ENCODE data around the gene NAA40.

The NAA40 gene

GRCh38 chr11:63913866-63914830 is 24.7 kb upstream of the NAA40 start:
- no peak for DNase-seq (ENCODE audit: low read depth, low spot score)

DNA sequence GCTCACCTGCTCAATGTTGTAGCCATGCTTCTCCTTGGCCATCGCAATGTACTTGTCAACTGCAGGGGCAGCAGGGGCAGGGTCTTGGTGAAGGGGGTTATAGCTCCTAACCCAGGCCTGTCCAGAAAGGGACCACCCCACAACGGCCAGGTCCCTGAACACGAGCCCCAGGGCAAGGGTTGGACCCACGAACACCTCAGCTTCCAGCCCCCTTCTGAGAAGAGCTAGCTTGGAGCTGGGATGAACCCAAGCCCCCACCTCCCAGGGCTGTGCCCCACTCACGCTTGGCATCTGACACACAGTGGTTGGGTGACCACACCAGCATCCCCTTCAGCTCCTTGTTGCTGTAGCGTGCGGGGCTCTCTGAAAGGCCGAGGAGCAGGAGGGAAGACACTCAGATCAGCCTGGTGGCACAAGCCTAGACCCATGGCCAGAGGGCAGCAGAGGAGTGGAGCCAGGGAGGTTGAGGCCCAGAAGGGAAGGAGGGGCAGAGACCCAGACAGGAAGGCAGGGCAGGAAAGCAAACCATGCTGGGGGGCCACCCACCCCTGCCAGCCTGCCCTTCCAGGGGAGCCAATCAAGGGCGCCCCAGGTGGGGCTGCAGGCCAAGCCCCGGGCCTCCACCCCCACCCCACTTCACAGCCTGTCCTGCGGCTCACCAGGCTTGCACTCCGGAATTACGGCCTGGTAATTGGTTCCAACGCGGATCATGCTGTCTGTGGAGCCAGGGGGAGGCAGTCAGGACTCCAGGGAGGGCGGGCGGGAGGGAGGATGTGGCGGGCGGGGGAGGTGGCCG is 23.7 kb upstream of the NAA40 start:
- DNase-seq (ENCODE audit: low read depth, low spot score) = no peak

DNA sequence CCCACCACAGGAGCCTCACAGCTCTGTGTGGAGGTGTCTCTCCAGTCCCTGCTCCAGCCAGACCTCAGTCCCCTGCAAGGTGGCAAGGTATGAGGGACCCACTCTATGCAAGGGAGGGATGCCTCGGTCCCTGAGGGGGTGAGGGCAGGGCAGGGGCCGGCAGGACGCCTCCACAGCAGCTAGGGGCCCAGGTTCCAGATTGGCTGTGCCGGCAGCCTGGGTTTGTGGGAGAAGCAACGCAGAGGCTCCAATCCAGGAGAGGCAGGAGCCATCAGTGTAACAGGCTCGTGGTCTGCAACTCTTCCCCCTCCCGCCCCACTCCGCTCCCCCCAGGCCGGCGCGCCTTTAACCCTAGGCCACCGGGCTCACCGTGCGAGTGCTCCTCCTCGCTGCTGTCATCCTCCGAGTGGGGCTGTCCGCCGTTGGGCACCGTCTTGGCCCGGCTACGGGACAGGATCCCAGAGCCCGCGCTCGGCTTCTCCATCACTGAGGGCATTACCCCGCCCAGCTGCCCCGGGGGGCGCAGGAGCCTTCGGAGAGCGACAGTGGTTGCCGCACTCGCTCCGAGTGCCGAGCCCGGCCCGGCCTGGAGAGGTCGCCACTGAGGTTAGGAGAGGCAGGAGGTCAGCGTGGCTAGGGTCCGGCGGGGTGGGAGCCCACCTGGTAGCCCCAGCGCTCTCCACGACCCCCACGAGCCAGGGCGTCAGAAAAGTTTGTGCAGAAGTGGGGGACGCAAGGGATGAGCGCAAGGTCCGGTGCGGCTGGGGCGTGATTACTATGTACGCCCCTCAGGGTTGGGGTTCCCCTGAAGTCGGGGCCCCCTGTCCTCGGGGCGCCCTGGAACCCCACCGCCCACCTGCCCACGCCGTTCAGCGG is 22.6 kb upstream of the NAA40 start:
- DNase-seq (ENCODE audit: low read depth, low spot score) = peak; percentile 95

GRCh38 chr11:63916837-63917691 is 21.7 kb upstream of the NAA40 start, which contains the start of gene RCOR2:
TSS of gene RCOR2 (minus strand) at chr11:63917164. CDS start at chr11:63916456, 708 bp downstream.
- peak; percentile 86 for DNase-seq (ENCODE audit: low read depth, low spot score)

DNA sequence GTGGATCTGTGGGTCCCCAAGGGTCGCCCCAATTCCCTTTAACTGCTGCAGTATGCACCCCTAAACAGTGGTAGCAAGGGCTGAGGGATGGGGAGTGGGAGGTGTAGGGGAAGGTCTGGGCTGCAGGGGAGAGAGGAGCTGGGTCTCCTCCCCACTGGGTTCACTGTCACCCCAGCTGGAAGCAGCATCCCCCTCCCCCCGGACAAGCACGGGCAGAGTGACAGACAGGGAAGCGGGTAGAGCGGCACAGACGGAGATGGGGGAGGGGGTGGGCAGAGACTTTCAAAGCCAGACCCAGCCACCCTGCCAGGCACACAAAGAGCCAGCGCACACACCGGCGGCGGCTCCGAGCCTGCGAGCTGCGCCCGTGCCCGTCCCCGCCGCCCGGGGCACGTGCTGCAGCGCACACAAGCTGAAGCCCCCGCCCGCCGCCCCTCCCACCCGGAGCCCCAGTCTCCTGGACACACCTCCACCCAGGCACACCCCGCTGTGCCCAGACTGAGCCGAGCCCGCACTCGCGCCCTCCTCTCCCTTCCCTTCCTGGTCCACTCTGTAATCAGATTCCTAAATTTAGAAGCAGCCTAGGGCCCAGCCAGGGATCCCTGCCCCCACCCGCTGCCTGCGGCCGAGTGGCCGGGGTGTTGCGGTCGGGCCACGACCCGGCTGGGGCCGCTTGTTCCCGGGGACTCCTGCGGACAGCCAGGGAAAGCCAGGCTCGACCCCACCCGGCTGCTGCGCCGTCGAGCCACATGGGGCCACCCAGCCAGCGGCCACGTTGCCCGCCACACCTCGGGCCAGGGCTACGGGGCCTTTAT is 20.9 kb upstream of the NAA40 start:
- peak; percentile 91 for DNase-seq (ENCODE audit: low read depth, low spot score)

DNA sequence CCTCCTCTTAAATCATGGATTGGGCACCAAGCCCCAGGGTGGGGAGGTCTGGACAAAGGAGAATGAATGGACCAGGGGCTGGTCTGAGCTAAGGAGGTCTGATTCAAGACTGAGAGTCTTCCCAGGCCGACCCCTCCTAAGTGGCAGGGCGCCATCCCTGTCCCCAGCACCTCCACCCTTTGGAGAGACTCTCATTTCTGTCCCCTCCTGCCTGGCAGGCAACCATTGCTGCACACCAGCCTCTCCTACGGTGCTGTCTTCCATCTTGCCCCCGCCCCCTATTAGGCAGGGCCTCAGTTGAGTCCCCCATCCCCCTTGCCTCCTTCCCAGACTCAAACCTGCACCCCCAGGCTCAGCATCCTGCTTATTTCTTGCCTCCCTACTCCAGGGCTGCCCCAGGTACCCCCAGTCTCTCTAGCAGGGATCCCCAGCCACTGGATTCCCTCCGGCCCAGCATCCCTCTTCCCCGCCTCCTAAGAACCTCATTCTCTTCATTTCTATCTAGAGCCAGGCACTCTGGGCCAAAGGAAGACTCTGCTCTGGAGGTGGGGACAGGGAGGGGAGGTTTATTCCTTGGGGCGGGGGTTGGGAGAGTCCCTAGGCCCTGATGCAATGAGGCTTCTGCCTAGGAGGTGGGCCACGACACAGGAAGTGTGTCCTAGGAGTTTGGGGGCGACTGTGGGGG is 20.2 kb upstream of the NAA40 start:
- peak; percentile 56 for DNase-seq (ENCODE audit: low read depth, low spot score)

GRCh38 chr11:63919267-63920125 is 19.3 kb upstream of the NAA40 start:
- peak; percentile 90 for DNase-seq (ENCODE audit: low read depth, low spot score)

DNA sequence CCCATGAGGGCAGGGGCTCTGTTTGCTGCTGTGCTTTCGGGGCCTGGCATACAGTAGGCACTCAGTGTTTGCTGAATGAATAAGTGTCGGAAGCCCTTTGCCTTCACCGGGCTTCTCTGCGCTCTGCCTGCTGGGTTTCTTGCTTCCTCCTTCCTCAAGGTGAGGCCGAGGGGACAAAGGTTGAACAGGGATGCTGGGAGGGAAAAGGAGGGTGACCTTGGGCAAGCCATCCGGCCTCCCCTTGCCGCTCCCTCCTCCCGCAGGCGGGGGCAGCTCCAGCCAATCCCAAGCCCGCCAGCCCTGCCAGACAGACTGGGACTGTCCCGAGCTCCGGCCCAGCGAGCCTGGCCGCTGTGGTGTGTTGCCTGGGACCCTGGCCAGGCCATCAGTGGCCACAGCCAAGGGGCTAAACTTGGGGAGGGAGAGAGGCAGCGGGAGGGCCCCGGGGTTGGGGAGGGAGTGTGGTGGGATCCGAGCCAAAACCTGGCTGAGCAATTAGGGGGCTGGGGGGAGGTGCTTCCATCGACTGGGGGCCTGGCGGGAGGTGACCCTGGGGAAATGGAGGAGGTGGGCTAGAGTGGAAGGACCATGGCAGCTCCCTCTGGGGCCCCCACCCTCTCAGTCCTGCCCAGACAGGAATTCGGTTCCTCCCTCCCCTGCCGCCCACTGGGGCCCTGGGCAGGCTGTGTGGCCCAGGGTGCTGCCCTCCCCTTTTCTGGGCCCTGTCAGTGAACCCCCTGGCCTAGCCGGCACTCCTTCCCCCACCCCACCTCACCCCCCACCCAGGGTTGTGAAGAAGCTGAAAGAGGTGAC is 18.5 kb upstream of the NAA40 start:
- DNase-seq (ENCODE audit: low read depth, low spot score) = peak; percentile 71

- DNase-seq (ENCODE audit: low read depth, low spot score) = no peak
These were observed 17.8 kb upstream of the NAA40 start for GRCh38 chr11:63920939-63921417.

- no peak for DNase-seq (ENCODE audit: low read depth, low spot score)
These were observed 16.1 kb upstream of the NAA40 start for GRCh38 chr11:63922673-63923192.

DNA sequence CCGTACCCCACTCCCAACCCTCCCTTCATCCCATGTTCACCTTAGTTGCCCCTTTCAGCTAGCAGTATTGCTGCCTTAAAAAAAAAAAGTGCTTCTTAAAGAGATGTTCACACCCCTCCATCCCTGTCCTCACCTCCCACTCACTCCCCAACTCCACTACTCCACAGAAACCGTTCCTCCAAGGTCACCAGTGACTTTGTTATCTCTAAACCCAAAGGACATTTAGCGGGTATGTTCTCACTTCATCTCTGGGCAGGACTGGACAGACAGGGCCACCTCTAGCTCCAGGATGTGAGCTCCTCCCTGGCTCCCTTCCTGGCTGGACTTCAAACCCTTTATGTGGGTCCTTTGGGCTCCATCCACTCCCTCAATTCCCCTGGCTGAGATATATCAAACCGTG is 15.5 kb upstream of the NAA40 start:
- DNase-seq (ENCODE audit: low read depth, low spot score) = no peak

DNA sequence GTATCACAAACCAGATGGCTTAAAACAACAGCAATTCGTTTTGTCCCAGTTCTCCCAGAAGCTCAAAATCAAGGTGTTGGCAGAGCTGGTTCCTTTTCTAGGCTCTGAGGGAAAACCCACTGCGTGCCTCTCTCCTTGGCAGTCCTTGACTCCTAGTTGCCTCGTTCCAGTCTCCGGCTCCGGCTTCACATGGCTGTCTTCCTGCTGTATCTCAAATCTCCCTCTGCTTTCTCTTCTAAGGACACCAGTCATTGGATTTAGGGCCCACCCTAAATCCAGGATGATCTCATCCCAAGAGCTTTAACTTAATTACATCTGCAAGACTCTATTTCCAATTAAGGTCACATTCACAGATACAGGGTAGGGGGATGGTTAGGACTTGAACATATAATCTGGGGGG is 9.2 kb upstream of the NAA40 start:
- no peak for DNase-seq (ENCODE audit: low read depth, low spot score)

DNA sequence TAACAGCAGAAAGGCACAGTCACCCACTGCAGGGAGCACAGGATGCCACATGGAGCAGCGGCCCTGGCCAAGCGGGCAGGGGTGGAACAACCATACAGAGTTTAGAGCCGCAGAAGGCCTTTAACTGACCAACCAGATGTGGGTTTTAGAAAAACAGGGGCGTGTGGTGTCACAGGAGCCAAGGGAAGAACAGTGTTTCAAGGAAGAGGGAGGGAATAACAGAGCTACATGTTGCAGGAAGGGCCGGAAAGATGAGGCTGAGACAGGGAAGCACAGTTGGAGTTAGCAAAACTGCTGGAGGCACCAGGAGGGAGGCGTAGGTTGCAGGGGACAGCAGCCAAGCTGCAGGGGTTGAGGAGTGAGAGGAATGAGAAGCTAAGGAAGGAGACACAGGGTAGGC is 7.8 kb upstream of the NAA40 start:
- peak; percentile 66 for DNase-seq (ENCODE audit: low read depth, low spot score)

DNA sequence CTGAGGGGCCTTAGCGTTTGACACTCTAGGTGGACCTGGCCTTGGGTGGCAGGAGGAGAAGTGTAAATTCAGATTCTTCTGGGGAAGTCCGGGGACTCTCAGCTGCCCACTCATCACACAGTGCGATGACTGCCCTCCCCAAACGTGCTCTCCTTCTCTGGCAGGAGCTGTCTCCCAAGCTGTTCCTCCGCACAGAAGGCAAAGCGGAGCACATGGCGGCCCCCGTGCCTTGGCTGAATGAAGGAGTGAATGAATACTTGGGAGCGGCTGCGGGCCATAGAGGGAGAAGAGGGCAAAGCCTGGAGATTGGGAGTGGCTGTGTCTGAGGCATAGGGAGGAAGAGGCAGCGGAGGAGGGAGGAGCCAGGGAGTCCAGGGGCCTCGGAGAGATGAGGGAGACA is 6.9 kb upstream of the NAA40 start:
- no peak for DNase-seq (ENCODE audit: low read depth, low spot score)

GRCh38 chr11:63933459-63933858 is 5.3 kb upstream of the NAA40 start:
- DNase-seq (ENCODE audit: low read depth, low spot score) = peak; percentile 40

- DNase-seq (ENCODE audit: low read depth, low spot score) = peak; percentile 75
These were observed 906 bp upstream of the NAA40 start for GRCh38 chr11:63937713-63938478.
